MM.1S (cell line): ENCODE data around the gene SCRT2.
"Not testable (repeated sequence)": the region's sequence is repeated elsewhere in the genome, so short reads cannot be mapped to it uniquely, and the experiment has no call there.

ENCODE experiments used
- DNase-seq: peaks from one replicate; pipeline ENCODE4 v3.0.0-alpha.2; 2015
- H2AFZ ChIP-seq: fragments of 300-600 bp; sonication (generic); 2 replicates; pipeline ENCODE4 v1.6.0; 2016; ENCODE audit warnings: antibody characterized with exemption, low read length
- H3F3A ChIP-seq: fragments of 300-600 bp; sonication (generic); 2 replicates; pipeline ENCODE4 v1.6.1; 2016; ENCODE audit warnings: mild to moderate bottlenecking, antibody characterized with exemption, low read length, moderate library complexity, mixed read lengths; ENCODE audit not compliant: insufficient read depth
- H3K27ac ChIP-seq: fragments of 300-600 bp; sonication (generic); 2 replicates; pipeline ENCODE4 v1.5.1; 2016; ENCODE audit warnings: mild to moderate bottlenecking, low read length
- H3K27me3 ChIP-seq: fragments of 300-600 bp; sonication (generic); replicated peaks from 2 replicates; pipeline ENCODE4 v1.6.0; 2016; ENCODE audit warnings: low read length; ENCODE audit not compliant: insufficient read depth
- H3K36me3 ChIP-seq: fragments of 300-600 bp; sonication (generic); replicated peaks from 2 replicates; pipeline ENCODE4 v1.6.1; 2016; ENCODE audit warnings: mild to moderate bottlenecking, low read length, mixed read lengths; ENCODE audit not compliant: insufficient read depth
- H3K4me1 ChIP-seq: fragments of 300-600 bp; sonication (generic); 2 replicates; pipeline ENCODE4 v1.6.1; 2016; ENCODE audit warnings: low read length, mixed read lengths
- H3K4me2 ChIP-seq: fragments of 300-600 bp; sonication (generic); 2 replicates; pipeline ENCODE4 v1.6.0; 2016; ENCODE audit warnings: low read depth, low read length
- H3K4me3 ChIP-seq: fragments of 300-600 bp; sonication (generic); 2 replicates; pipeline ENCODE4 v1.5.1; 2016; ENCODE audit warnings: low read length, mixed read lengths
- H3K79me2 ChIP-seq: fragments of 300-600 bp; sonication (generic); 2 replicates; pipeline ENCODE4 v1.6.1; 2016; ENCODE audit warnings: mixed run types, low read length, mixed read lengths
- H3K9ac ChIP-seq: fragments of 300-600 bp; sonication (generic); 2 replicates; pipeline ENCODE4 v1.6.1; 2016; ENCODE audit warnings: low read length, mixed read lengths
- H3K9me2 ChIP-seq: fragments of 300-600 bp; sonication (generic); replicated peaks from 2 replicates; pipeline ENCODE4 v1.6.1; 2016; ENCODE audit warnings: mild to moderate bottlenecking, low read length, mixed read lengths; ENCODE audit not compliant: insufficient read depth
- H3K9me3 ChIP-seq: fragments of 300-600 bp; sonication (generic); replicated peaks from 2 replicates; pipeline ENCODE4 v1.6.1; 2016; ENCODE audit warnings: mild to moderate bottlenecking, low read length, mixed read lengths; ENCODE audit not compliant: insufficient read depth
- H4K20me1 ChIP-seq: fragments of 300-600 bp; sonication (generic); 2 replicates; pipeline ENCODE4 v1.6.1; 2016; ENCODE audit warnings: mild to moderate bottlenecking, low read length, moderate library complexity, mixed read lengths; ENCODE audit not compliant: insufficient read depth
- CTCF ChIP-seq: fragments of 300-600 bp; sonication (generic); IDR thresholded peaks from 2 replicates; pipeline ENCODE4 v1.5.1; 2016; ENCODE audit warnings: antibody characterized with exemption, low read length, mixed read lengths
- EZH2 ChIP-seq: fragments of 300-600 bp; sonication (generic); optimal IDR thresholded peaks from 2 replicates; pipeline ENCODE3; 2017; ENCODE audit warnings: low read depth, mild to moderate bottlenecking, antibody characterized with exemption, low read length, mixed read lengths
- EZH2phosphoT487 ChIP-seq: fragments of 300-600 bp; sonication (generic); IDR thresholded peaks from 2 replicates; pipeline ENCODE4 v1.6.1; 2018; ENCODE audit warnings: antibody characterized with exemption, low read length

SCRT2 gene

GRCh38 chr20:642398-643174 is 33.0 kb downstream of the SCRT2 start:
- Histone ChIP-seq H3K4me2 (no peak overlapping the region), H3K9ac (no peak overlapping the region), H3K79me2 (no peaks in the 10 kb centered on the region), H3K27ac (no peak overlapping the region), H3K4me1 (no peaks in the 10 kb centered on the region), H4K20me1 (peaks cover 7% of the 10 kb centered on the region; the same call in 1 of the 2 replicates), H3K36me3 (peaks cover 2% of the 10 kb centered on the region; the same call in 1 of the 2 replicates), H3K9me3 (no peaks in the 10 kb centered on the region), H3K4me3 (no peak overlapping the region), H3F3A (peaks cover 2% of the 10 kb centered on the region; the same call in 1 of the 2 replicates), H3K9me2 (no peaks in the 10 kb centered on the region), H2AFZ (no peak overlapping the region), H3K27me3 (0 out of 2 replicates have a peak, but pooled peaks cover 5% of the 10 kb centered on the region)
- TF ChIP-seq CTCF (no peak), EZH2 (no peak), EZH2phosphoT487 (no peak)
- no peak for DNase-seq

- not testable (repeated sequence) for H3K9ac ChIP-seq, H2AFZ ChIP-seq, H3K9me3 ChIP-seq, H3K27ac ChIP-seq, H4K20me1 ChIP-seq, H3K27me3 ChIP-seq, H3F3A ChIP-seq, H3K4me2 ChIP-seq, H3K9me2 ChIP-seq, DNase-seq, H3K36me3 ChIP-seq, H3K79me2 ChIP-seq, H3K4me3 ChIP-seq, H3K4me1 ChIP-seq
Measured at GRCh38 chr20:642013-642397, 33.6 kb downstream of the SCRT2 start.

DNA sequence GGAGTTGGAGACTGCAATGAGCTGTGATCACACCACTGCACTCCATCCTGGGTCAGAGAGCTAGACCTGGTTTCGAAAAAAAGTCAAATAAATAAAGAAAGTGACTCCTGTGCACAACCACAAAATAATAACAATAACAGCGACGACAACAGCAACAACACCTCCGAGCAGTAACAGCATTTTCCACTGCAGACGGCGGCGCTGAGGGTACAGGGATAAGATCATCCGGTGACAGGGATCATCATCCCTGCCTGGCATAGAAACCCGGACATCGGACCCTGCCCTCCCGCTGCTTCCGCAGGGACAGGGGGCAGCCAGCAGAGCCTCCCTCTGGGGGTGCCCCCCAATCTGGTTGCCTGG is 34.1 kb downstream of the SCRT2 start:
- no peak overlapping the region for H3K4me3 ChIP-seq
- no peak overlapping the region for H3K27ac ChIP-seq
- no peaks in the 10 kb centered on the region for H3K9me3 ChIP-seq
- H3K36me3 ChIP-seq = no peaks in the 10 kb centered on the region
- H3K4me2 ChIP-seq = no peak overlapping the region
- DNase-seq = no peak
- H3K4me1 ChIP-seq = no peaks in the 10 kb centered on the region
- TF ChIP-seq EZH2phosphoT487 (no peak), CTCF (no peak), EZH2 (no peak)
- no peaks in the 10 kb centered on the region for H3K79me2 ChIP-seq
- H3K27me3 ChIP-seq = 0 out of 2 replicates have a peak, but pooled peaks cover 5% of the 10 kb centered on the region
- H3F3A ChIP-seq = no peaks in the 10 kb centered on the region
- no peak overlapping the region for H3K9ac ChIP-seq
- no peaks in the 10 kb centered on the region for H3K9me2 ChIP-seq
- 0 out of 2 replicates have a peak, but pooled peaks cover 3% of the 10 kb centered on the region for H4K20me1 ChIP-seq
- no peak overlapping the region for H2AFZ ChIP-seq
